HG03439 (cell line): ENCODE data around the gene SCTR.

Source experiments
- ATAC-seq: cut with Tn5 transposase; IDR thresholded peaks from one replicate; pipeline ENCODE4 v1.9.1; 2021; ENCODE audit warnings: mild to moderate bottlenecking, moderate library complexity; ENCODE audit not compliant: unreplicated experiment

SCTR gene

DNA sequence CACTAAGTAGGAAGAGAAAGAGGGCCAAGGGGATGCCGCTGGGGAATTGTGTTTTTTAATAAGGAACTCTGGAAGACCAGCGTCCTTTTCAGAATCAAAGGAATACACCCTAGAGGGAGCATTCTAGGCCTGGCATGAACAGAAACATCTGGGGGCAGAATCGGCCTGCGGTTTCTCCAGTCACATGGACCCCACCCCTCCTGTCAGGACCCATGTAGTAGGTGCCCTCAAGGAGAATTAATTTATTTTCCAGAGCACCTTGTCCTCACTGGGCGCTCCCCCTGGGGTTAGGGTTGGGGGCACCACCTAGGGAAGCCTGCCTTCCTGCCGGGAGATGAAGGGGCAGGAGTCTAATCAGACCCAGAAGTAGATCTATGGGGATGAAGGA is 48.4 kb downstream of the SCTR start:
- no peak for ATAC-seq

DNA sequence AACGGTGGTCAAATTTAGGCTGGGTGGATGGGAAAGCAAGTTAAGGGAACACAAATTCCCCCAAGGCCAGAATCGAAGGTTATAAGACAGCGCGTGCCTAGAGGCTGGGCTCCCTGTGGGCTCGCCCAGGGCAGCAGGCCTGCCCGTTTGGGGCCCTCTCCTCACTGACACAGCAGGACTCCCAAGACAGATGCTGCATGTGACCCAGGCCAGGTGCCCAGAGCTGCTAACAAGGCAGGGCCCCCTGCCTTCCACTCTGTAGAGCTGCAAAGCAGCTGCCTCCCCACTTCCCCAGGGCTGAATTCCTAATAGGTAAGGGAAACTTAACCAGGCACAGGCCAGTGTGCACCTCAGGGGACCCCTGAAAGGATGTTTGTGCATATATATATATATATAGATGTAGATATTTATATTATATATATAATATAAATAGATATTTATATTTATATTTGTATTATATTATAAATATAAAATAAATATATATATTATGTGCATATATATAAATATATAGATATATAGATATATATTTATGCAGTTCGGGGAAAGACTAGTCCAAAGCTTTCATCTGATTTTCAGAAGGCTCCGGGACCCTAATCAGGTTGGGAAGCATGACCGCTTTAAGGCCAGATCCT is 48.9 kb downstream of the SCTR start:
- ATAC-seq: no peak

GRCh38 chr2:119474371-119475224 is 49.7 kb downstream of the SCTR start:
- ATAC-seq: no peak

- no peak for ATAC-seq
Measured at GRCh38 chr2:119473621-119474370, 50.5 kb downstream of the SCTR start.

DNA sequence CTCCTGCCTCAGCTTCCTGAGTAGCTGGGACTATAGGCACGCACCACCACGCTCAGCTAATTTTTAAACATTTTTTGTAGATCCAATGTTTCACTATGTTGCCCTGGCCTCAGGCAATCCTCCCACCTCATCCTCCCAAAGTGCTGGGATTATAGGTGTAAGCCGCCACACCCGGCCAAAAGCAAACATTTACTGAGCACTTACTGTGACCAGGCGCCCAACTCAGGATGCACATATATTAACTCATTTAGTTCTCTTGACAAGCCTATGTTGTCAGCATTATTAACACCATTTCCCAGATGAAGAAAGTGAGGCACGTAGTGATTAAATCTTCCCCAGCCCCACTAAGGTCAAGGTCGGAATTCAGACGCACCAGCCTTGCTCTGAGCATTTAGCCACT is 51.5 kb downstream of the SCTR start:
- no peak for ATAC-seq

GRCh38 chr2:119469661-119470297 is 54.5 kb downstream of the SCTR start:
- ATAC-seq: no peak

DNA sequence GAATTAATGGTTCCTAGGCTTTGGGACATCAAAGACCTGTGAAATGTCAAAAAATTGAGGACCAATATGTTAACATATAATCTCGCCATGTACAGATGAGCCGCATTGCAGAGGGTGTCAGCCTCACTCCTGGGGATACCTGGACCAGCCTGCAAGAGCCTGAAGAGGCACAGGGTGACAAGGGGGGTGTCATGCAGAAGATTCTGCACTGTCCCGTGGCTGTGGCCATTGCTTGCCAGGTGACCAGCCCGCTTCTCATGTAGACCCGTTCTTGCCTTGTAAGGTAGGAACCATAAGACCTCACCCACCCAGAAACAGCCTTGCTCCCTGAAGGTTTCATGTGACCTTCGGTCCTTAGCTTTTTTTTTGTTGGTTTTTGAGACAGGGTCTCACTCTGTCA is 55.2 kb downstream of the SCTR start:
- ATAC-seq: no peak

- ATAC-seq: no peak
Measured at GRCh38 chr2:119468154-119468955, 55.9 kb downstream of the SCTR start.

DNA sequence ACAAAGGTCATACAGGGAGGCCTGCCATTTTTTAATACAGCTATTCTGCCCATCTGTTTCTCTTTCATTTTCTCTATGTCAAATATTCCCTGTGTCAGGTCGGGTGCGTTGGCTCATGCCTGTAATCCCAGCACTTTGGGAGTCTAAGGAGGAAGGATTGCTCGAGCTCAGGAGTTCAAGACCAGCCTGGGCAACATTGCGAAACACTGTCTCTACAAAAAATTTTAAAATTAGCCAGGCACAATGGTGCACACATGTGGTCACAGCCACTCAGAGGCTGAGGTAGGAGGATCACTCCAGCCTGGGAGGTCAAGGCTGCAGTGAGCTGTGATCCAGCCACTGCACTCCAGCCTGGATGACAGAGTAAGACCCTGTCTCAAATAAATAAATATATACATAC is 57.9 kb downstream of the SCTR start:
- ATAC-seq: no peak

GRCh38 chr2:119465687-119466086 is 58.6 kb downstream of the SCTR start:
- ATAC-seq: no peak

DNA sequence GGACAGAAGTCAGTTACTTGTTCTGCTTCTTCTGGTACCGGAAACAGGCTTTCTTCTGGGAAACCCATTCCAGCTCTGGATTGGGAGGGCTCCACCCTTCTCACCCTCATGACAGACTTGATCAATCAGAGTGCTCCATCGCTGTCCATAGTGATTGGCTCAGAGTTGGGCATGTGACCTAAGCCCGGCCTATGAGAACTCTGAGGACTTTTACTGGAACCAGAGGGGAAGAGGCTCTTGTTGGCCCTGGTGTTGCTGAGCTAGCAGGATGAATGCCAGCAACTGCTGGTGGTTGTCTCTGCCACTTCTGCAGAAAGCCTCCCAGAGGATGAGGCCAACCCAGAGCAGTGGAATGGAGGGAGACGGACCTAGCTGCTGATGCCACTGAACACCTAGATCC is 59.3 kb downstream of the SCTR start:
- ATAC-seq: no peak

DNA sequence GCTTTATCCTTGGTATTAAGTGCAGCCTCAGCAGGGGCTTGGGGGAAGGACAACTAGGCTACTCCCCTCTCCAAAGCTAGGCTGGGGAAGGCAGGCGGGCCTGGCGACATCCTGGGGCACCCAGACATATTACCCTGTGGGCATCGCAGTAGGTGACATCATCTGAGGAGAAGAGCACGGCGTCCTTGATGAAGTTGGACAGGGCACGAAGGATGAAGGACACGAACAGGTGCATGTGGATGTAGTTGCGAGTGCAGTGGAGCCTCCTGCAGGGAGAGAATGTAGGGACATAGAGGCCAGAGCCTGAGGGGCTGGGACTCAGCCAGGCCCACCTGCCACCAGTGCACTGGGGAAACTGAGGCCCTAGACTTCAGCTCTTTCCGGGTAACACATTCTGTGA is 60.3 kb downstream of the SCTR start:
- no peak for ATAC-seq

- ATAC-seq: no peak
Measured at GRCh38 chr2:119463136-119463535, 61.1 kb downstream of the SCTR start.

DNA sequence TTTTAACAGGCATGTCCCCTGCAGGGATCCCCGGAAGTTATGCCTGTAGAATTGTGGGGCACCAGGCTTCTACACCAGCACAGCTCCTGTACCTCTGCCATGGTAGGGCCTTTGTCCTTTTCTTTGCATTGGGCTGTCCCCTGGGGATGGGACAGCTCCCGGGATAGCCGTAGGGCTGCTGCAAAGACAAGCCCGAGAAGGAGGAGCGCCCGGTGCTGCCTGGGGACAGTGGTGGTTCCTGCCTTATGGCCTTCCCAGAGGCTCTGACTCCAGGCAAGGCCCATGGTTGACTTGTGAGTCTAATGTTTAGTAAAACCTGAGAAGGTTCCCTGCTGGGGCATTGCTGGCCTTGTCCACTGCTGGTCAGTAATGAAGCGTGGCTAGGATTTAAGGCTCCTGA is 61.7 kb downstream of the SCTR start:
- no peak for ATAC-seq

GRCh38 chr2:119461811-119462210 is 62.5 kb downstream of the SCTR start:
- ATAC-seq: no peak

- no peak for ATAC-seq
Measured at GRCh38 chr2:119460076-119460475, 64.2 kb downstream of the SCTR start.

- ATAC-seq: no peak
Measured at GRCh38 chr2:119455066-119455718, 69.1 kb downstream of the SCTR start.

GRCh38 chr2:119453972-119454593 is 70.2 kb downstream of the SCTR start:
- no peak for ATAC-seq

DNA sequence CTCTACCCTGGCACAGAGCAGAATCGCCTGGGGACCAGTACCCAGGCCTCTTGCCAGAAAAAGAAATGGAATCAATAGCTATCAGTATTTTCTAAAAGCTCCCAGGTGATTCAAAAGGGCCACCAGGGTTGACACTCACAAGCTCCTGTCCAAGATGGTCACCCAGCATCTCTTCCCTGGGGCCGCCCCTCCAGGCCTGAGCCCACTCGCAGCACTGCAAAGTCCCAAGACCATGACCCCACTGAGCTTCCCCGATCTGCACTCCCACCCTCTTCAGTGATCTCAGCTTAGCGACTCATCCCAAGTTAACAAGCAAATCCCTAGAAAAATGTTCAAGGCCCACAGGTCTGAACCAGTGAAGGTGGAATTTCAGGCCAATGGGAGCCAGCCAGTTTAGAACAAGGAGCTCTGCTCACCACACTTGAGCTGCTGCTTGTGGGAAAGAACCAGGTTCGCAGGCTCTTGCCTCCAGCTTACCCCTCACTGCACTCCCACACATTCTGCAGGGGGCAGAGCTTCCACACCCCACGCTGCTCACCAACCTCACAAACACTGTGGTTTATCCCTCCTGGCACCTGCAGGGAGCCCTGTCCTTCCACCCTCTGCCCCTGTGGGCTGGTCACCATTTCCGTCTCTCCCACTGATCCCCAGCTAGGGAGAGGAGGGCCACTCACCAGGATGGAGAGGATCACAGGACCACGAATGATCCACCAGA is 72.8 kb downstream of the SCTR start:
- ATAC-seq: no peak
